Ecto neural progenitor cell (in vitro differentiated cells): ENCODE results near the gene TM9SF1.

Experiments used
- DNase-seq: peaks from one replicate; pipeline ENCODE4 v3.0.0-alpha.2; 2018; ENCODE audit warnings: low spot score

The TM9SF1 gene

DNA sequence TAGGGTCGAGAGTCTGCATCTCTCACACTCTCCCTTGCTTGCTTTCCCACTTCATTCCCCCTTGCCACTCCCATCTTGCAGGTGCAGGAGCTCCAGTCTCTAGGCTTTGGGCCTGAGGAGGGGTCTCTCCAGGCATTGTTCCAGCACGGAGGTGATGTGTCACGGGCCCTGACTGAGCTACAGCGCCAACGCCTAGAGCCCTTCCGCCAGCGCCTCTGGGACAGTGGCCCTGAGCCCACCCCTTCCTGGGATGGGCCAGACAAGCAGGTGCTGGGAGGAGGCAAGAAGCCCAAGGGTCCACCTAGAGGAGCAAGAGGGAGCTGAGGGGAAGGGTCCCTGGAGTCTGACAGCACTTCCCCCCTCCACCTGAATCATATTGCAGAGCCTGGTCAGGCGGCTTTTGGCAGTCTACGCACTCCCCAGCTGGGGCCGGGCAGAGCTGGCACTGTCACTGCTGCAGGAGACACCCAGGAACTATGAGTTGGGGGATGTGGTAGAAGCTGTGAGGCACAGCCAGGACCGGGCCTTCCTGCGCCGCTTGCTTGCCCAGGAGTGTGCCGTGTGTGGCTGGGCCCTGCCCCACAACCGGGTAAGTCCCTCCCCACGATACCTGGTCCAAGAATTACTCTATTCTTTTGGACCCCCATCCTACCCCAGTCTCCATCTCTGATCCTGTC, 43.7 kb downstream of the TM9SF1 start:
- DNase-seq: no peak

GRCh38 chr14:24150993-24151392, 44.2 kb downstream of the TM9SF1 start:
- no peak for DNase-seq

DNA sequence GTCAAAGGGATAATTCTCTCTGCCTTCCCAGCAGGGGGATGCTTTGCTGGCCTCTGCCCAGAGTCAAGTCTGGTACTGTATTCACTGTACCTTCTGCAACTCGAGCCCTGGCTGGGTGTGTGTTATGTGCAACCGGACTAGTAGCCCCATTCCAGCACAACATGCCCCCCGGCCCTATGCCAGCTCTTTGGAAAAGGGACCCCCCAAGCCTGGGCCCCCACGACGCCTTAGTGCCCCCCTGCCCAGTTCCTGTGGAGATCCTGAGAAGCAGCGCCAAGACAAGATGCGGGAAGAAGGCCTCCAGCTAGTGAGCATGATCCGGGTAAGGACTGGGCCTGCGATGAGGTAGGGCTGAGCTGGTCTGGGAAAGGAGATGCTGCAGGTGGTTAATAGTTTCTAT, 44.7 kb downstream of the TM9SF1 start:
- DNase-seq: no peak

DNA sequence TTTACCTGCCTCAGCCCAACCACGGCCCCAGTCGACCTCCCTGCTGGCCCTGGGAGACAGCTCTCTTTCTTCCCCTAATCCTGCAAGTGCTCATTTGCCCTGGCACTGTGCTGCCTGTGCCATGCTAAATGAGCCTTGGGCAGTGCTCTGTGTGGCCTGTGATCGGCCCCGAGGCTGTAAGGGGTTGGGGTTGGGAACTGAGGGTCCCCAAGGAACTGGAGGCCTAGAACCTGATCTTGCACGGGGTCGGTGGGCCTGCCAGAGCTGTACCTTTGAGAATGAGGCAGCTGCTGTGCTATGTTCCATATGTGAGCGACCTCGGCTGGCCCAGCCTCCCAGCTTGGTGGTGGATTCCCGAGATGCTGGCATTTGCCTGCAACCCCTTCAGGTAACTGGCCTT, 45.2 kb downstream of the TM9SF1 start:
- no peak for DNase-seq

- no peak for DNase-seq
These were observed 45.8 kb downstream of the TM9SF1 start for GRCh38 chr14:24149302-24149969.

DNA sequence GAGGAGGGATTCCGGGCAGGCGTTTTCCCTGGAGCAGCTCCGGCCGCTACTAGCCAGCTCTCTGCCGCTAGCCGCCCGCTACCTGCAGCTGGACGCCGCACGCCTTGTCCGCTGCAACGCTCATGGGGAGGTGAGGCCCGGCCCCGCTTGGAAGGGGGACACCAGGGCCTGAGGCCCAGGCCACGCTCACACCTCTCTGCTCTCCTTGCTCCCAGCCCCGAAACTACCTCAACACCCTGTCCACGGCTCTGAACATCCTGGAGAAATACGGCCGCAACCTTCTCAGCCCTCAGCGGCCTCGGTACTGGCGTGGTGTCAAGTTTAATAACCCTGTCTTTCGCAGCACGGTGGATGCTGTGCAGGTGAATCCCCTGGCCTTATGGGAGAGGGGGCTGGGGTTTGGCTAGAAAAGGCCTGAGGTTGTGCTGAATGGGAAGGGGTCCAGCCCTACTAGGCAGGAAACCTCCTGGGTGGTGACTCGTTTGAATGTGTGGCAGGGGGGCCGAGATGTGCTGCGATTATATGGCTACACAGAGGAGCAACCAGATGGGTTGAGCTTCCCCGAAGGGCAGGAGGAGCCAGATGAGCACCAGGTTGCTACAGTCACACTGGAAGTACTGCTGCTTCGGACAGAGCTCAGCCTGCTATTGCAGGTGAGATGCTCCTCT, 47.3 kb downstream of the TM9SF1 start:
- no peak for DNase-seq

- DNase-seq: peak; percentile 96
These were observed 48.1 kb downstream of the TM9SF1 start, which contains the start of gene RNF31 for GRCh38 chr14:24146978-24147760. Gene RNF31 (plus strand): TSS chr14:24147498. CDS start chr14:24147699, 201 bp downstream.

GRCh38 chr14:24146453-24146977, 48.7 kb downstream of the TM9SF1 start, which contains the start of gene PSME2:
Gene PSME2 (minus strand): TSS chr14:24146610. CDS start chr14:24146581, 29 bp downstream.
- DNase-seq: peak; percentile 98

DNA sequence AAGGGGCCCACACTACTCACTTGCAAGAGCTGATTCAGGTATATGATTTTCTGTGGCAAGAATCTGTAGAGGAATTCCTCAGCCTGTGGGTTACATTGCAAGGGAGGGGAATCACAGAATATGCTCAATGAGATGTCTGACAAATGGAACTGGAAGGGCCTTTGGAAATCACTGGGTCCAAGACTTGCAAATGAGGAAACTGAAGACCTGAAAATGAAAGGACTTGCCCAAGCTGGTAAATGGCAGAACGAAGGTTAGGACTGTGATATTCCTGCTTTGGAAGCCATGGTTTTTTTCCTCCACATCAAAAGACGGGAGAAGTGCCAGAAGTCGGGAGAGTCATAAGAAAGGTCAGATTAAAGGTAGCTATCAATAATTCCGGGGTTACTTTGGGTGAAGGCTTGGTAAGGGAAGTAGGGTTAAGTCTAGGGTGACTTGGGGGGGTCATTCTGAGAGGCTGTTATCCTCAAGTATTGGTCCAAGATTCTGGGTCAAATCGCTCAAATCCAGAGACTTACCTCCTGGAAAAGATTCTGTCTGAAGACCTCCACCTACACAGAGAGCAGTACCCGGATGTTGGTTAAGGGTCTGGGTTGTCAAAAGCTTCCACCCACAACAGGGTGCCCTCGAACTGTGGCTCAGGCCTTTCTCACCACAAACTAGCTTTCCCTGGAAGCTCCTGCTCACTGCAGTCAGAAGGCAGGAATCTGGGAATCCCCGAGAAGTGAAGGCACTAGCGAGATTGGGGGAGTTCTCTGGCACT, 49.4 kb downstream of the TM9SF1 start:
- no peak for DNase-seq

- no peak for DNase-seq
These were observed 50.0 kb downstream of the TM9SF1 start for GRCh38 chr14:24145219-24145618.

DNA sequence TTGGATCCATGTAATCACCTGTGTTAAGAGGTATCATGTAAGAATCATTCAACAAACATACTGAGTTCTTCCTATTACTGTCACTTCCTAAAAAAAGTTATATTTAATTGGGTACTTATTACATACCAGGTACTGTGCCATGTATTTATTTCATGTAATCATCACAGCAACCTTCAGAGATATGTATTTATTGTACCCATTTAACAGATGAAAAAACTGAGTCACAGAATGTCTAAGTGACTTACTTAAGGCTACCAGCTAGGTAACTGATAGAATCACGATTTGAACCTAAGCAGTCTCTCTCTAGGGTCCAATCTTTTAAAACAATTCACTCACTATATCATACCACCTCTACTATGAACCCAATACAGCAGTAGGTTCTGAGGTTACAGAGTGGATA, 50.8 kb downstream of the TM9SF1 start:
- no peak for DNase-seq

DNA sequence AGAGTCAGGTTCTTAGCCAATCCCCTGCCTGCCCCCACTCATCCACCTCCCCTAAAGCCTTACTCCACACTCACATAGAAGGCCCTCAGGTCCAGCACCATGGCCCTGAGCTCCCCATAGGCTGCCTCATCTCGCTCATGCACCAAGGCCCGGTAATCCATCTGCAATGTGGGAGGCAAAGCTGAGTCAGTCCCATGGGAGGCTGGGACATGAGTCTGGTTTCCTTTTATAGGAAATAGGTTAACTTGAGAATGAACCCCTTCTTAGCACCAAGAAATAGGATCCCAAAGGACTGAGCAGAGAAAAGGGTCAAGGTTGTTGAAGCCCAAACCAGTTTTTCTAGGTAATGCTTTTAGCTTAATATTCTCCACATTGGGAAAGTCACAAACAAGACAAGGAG, 51.7 kb downstream of the TM9SF1 start:
- no peak for DNase-seq

DNA sequence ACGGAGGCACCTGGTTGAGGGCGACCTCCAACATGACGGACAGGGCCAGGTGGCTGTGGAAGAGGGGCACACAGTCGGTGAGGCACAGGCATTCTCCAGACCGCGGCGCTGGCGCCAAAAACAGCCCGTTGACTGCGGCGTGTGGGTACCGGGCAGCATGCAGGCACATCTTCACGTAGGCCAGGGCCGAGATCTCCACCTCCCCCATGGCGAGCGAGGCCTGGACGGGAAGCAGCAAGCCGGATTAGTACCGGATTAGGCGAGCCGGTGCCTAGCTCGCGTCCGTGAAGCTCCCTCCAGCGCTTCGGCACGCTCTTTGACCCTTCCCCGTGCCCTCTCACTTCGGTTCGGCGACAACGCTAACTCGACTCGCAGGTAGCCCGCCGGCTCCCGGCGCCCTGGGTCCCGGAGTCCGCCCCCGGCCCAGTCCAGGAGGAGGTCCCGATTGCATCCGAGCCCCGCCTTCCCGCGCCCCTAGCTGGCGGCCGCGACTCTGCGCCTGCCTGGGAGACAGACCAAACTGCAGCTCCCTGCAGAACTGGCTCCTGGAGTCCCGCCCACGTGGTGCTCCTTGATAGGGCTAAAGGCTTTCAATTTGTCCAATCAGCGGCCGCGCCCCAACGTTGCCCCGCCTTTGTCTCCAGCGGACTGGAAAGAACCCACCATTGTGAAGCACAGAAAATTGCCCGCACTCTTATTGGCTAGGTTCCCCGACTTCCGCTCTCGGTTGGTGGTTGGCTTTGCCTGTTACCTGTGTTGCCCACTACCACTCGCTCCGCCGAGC, 54.0 kb downstream of the TM9SF1 start, which contains the start of gene EMC9:
TSS of gene EMC9 (minus strand) at position 495 of the 784 bp plus-strand sequence. CDS start at position 208, 287 bp downstream.
- peak; percentile 100 for DNase-seq

- no peak for DNase-seq
These were observed 55.8 kb downstream of the TM9SF1 start for GRCh38 chr14:24139272-24139934.
